Measurements from ENCODE around the gene RGS9. TPM values are rescaled to one million over a fixed set of nuclear protein-coding genes. Genes with fewer than 3 reads are reported as not detected.

The RGS9 gene
- total and polyA plus RNA-seq, 2 experiments from 2014 or later, result 12.8 to 29.6 TPM

GRCh38 chr17:65175952-65176351 is 38.8 kb downstream of the RGS9 start:
- H3K27me3 ChIP-seq (ENCODE audit: insufficient read depth), result no peaks in the 10 kb centered on the region
- no peak overlapping the region for H3K4me3 ChIP-seq
- no peak for ATAC-seq
- peaks cover 3% of the 10 kb centered on the region; the same call in 1 of the 2 replicates for H3K4me1 ChIP-seq (ENCODE audit: insufficient read depth)
- H3K27ac ChIP-seq (ENCODE audit: low read depth), result no peak overlapping the region
- no peaks in the 10 kb centered on the region; the same call in 2 of the 3 replicates for H3K9me3 Mint-ChIP-seq
- H3K27ac Mint-ChIP-seq, result no peak overlapping the region
- TF ChIP-seq CREB1 (CRISPR knock-in tag; IDR thresholded peaks at IDR 0.05; ENCODE audit: low read depth) (no peak), EZH2 (IDR thresholded peaks at IDR 0.05; ENCODE audit: low read depth, unreplicated experiment) (no peak), EZH2phosphoT487 (IDR thresholded peaks at IDR 0.05; ENCODE audit: unreplicated experiment) (no peak)
- peaks cover 14% of the 10 kb centered on the region for H3K9me2 ChIP-seq (ENCODE audit: insufficient read depth)
- H3K4me1 Mint-ChIP-seq, result peaks cover 10% of the 10 kb centered on the region; the same call in 2 of the 3 replicates
- no peaks in the 10 kb centered on the region for H3F3A ChIP-seq (replicated peaks; ENCODE audit: low read depth)
- H3K36me3 ChIP-seq (ENCODE audit: insufficient read depth), result no peaks in the 10 kb centered on the region
- H4K20me1 ChIP-seq (replicated peaks; ENCODE audit: insufficient read depth), result no peaks in the 10 kb centered on the region
- H3K36me3 Mint-ChIP-seq (ENCODE audit: low read depth), result no peaks in the 10 kb centered on the region; the same call in 2 of the 3 replicates
- H3K4me2 ChIP-seq, result no peak overlapping the region
- no peak overlapping the region for H2AFZ ChIP-seq
- no peaks in the 10 kb centered on the region for H3K79me2 ChIP-seq (replicated peaks; ENCODE audit: insufficient read depth)
- no peak overlapping the region for H3K4me3 Mint-ChIP-seq
- peaks cover 4% of the 10 kb centered on the region for H3K27me3 Mint-ChIP-seq (ENCODE audit: insufficient read depth, low read depth, poor library complexity)
- no peak for DNase-seq (ENCODE audit: low spot score)

DNA sequence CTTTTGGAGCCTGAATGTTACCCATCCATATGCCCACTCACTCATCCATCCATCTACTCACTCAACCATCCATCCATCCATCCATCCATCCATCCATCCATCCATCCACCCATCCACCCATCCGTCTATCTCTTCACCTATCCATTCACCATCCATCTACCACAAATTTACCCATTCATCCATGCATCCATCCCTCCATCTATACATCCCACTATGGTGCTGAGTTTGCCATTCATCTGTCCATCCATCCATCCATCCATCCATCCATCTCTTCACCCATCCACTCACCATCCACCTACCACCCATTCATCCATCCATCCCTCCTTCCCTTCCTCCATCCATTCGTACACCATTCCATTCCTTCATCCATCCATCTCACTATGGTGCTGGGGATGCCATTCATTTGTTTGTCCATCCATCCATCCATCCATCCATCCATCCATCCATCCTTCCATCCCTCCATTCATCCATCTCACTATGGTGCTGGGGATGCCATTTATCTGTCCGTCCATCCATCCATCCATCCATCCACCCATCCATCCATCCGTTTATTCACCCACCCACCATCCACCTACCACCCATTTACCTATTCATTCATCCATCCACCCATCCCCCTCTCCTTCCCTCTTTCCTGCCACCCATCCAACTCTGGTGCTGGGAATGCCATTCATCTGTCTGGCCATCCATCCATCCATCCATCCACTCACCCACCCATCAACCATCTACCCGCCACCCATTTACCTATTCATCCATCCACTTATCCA is 39.7 kb downstream of the RGS9 start:
- no peaks in the 10 kb centered on the region; the same call in 2 of the 3 replicates for H3K36me3 Mint-ChIP-seq (ENCODE audit: low read depth)
- H3K27ac Mint-ChIP-seq, result no peak overlapping the region
- no peak for TF ChIP-seq ZNF331 (CRISPR knock-in tag; IDR thresholded peaks at IDR 0.05; ENCODE audit: low read depth)
- no peak for TF ChIP-seq ZNF114 (CRISPR knock-in tag; IDR thresholded peaks at IDR 0.05)
- TF ChIP-seq NANOG (IDR thresholded peaks at IDR 0.05; ENCODE audit: borderline replicate concordance), result no peak
- TF ChIP-seq EZH2phosphoT487 (IDR thresholded peaks at IDR 0.05; ENCODE audit: unreplicated experiment), result no peak
- TF ChIP-seq CREB1 (CRISPR knock-in tag; IDR thresholded peaks at IDR 0.05; ENCODE audit: low read depth), result no peak
- no peak for TF ChIP-seq JUNB (IDR thresholded peaks at IDR 0.05; ENCODE audit: unreplicated experiment)
- TF ChIP-seq, protein P1, sequence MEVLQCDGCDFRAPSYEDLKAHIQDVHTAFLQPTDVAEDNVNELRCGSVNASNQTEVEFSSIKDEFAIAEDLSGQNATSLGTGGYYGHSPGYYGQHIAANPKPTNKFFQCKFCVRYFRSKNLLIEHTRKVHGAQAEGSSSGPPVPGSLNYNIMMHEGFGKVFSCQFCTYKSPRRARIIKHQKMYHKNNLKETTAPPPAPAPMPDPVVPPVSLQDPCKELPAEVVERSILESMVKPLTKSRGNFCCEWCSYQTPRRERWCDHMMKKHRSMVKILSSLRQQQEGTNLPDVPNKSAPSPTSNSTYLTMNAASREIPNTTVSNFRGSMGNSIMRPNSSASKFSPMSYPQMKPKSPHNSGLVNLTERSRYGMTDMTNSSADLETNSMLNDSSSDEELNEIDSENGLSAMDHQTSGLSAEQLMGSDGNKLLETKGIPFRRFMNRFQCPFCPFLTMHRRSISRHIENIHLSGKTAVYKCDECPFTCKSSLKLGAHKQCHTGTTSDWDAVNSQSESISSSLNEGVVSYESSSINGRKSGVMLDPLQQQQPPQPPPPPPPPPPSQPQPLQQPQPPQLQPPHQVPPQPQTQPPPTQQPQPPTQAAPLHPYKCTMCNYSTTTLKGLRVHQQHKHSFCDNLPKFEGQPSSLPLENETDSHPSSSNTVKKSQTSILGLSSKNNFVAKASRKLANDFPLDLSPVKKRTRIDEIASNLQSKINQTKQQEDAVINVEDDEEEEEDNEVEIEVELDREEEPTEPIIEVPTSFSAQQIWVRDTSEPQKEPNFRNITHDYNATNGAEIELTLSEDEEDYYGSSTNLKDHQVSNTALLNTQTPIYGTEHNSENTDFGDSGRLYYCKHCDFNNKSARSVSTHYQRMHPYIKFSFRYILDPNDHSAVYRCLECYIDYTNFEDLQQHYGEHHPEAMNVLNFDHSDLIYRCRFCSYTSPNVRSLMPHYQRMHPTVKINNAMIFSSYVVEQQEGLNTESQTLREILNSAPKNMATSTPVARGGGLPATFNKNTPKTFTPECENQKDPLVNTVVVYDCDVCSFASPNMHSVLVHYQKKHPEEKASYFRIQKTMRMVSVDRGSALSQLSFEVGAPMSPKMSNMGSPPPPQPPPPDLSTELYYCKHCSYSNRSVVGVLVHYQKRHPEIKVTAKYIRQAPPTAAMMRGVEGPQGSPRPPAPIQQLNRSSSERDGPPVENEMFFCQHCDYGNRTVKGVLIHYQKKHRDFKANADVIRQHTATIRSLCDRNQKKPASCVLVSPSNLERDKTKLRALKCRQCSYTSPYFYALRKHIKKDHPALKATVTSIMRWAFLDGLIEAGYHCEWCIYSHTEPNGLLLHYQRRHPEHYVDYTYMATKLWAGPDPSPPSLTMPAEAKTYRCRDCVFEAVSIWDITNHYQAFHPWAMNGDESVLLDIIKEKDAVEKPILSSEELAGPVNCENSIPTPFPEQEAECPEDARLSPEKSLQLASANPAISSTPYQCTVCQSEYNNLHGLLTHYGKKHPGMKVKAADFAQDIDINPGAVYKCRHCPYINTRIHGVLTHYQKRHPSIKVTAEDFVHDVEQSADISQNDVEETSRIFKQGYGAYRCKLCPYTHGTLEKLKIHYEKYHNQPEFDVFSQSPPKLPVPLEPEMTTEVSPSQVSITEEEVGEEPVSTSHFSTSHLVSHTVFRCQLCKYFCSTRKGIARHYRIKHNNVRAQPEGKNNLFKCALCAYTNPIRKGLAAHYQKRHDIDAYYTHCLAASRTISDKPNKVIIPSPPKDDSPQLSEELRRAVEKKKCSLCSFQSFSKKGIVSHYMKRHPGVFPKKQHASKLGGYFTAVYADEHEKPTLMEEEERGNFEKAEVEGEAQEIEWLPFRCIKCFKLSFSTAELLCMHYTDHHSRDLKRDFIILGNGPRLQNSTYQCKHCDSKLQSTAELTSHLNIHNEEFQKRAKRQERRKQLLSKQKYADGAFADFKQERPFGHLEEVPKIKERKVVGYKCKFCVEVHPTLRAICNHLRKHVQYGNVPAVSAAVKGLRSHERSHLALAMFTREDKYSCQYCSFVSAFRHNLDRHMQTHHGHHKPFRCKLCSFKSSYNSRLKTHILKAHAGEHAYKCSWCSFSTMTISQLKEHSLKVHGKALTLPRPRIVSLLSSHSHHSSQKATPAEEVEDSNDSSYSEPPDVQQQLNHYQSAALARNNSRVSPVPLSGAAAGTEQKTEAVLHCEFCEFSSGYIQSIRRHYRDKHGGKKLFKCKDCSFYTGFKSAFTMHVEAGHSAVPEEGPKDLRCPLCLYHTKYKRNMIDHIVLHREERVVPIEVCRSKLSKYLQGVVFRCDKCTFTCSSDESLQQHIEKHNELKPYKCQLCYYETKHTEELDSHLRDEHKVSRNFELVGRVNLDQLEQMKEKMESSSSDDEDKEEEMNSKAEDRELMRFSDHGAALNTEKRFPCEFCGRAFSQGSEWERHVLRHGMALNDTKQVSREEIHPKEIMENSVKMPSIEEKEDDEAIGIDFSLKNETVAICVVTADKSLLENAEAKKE (CRISPR knock-in tag; IDR thresholded peaks at IDR 0.05), result no peak
- TF ChIP-seq POLR2AphosphoS5 (IDR thresholded peaks at IDR 0.05; ENCODE audit: low read depth), result no peak
- no peak for TF ChIP-seq ETS1 (IDR thresholded peaks at IDR 0.05)
- no peak for TF ChIP-seq EZH2 (IDR thresholded peaks at IDR 0.05; ENCODE audit: low read depth, unreplicated experiment)
- no peak for TF ChIP-seq STAT1 (IDR thresholded peaks at IDR 0.05; ENCODE audit: unreplicated experiment)

More for the DNA sequence above, 39.7 kb downstream of the RGS9 start:
- Histone ChIP-seq H2AFZ (no peak overlapping the region), H3K36me3 (ENCODE audit: insufficient read depth) (no peaks in the 10 kb centered on the region), H3K9me2 (ENCODE audit: insufficient read depth) (peaks cover 14% of the 10 kb centered on the region), H3K4me2 (no peak overlapping the region), H4K20me1 (replicated peaks; ENCODE audit: insufficient read depth) (no peaks in the 10 kb centered on the region), H3K4me3 (no peak overlapping the region), H3K27me3 (ENCODE audit: insufficient read depth) (no peaks in the 10 kb centered on the region), H3K4me1 (ENCODE audit: insufficient read depth) (peaks cover 3% of the 10 kb centered on the region; the same call in 1 of the 2 replicates), H3F3A (replicated peaks; ENCODE audit: low read depth) (no peaks in the 10 kb centered on the region), H3K79me2 (replicated peaks; ENCODE audit: insufficient read depth) (no peaks in the 10 kb centered on the region), H3K27ac (ENCODE audit: low read depth) (no peak overlapping the region)
- Mint-ChIP-seq H3K4me3 (no peak overlapping the region), H3K27me3 (ENCODE audit: insufficient read depth, low read depth, poor library complexity) (peaks cover 4% of the 10 kb centered on the region), H3K4me1 (peaks cover 10% of the 10 kb centered on the region; the same call in 2 of the 3 replicates), H3K9me3 (no peaks in the 10 kb centered on the region; the same call in 2 of the 3 replicates)
- ATAC-seq (no peak), DNase-seq (ENCODE audit: low spot score) (no peak)
